ENCODE measurements around the gene COMMD1.

Gene COMMD1

GRCh38 chr2:62163106-62163831 lies 257.8 kb downstream of the COMMD1 start:
- TF ChIP-seq CTCF (conservative IDR thresholded peaks at IDR 0.05), result no peak
- no peak overlapping the region for H3K27ac ChIP-seq

DNA sequence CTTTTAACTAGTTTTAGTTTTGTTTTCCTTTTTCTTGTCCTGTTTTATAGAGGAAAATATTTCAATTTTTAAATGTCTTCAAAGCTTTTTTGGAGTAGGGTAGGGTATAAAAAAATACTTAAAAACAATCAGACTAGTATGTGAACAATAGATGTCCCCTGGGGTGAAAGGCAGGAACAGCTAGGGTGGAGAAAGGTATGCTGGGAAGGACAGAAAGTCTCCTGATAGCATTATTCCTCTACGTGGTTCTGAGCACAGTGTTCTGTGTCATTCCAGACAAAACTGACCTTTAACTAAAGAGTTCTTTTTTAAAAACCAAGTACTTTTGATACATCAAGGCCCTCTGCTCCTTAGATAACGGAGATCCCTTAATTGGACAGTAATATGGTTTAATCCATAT lies 258.4 kb downstream of the COMMD1 start:
- no peak for TF ChIP-seq CTCF (conservative IDR thresholded peaks at IDR 0.05)
- H3K27ac ChIP-seq, result no peak overlapping the region

DNA sequence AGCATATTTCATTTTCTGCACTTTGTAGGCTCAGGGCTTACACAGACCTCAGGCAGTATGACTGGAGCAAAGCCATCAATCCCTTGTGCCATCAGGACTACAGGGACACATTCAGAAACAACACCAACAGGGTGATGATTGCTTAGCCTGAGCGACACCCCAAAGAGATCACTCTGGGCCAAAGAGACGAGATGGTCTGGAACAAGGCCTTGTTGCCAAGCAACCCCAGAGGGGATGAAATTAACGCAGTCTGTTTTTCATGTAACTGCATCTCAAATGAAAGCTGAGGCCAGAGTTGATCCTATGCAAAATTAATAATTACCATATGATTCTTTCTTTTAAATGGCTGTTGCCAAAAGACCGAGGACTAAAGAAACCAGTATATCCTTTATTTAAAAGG lies 270.3 kb downstream of the COMMD1 start:
- no peak overlapping the region for H3K27ac ChIP-seq
- TF ChIP-seq CTCF (conservative IDR thresholded peaks at IDR 0.05), result no peak

GRCh38 chr2:62176801-62177200 lies 271.3 kb downstream of the COMMD1 start:
- TF ChIP-seq CTCF (conservative IDR thresholded peaks at IDR 0.05), result no peak
- no peak overlapping the region for H3K27ac ChIP-seq

- no peak overlapping the region for H3K27ac ChIP-seq
- no peak for TF ChIP-seq CTCF (conservative IDR thresholded peaks at IDR 0.05)
Observed at GRCh38 chr2:62177392-62178049, 272.0 kb downstream of the COMMD1 start.

- no peak for TF ChIP-seq CTCF (conservative IDR thresholded peaks at IDR 0.05)
- no peak overlapping the region for H3K27ac ChIP-seq
Observed at GRCh38 chr2:62178741-62179271, 273.3 kb downstream of the COMMD1 start.

GRCh38 chr2:62180975-62181374 lies 275.5 kb downstream of the COMMD1 start:
- no peak overlapping the region for H3K27ac ChIP-seq

More at GRCh38 chr2:62180975-62181374, 275.5 kb downstream of the COMMD1 start:
- no peak for TF ChIP-seq CTCF (conservative IDR thresholded peaks at IDR 0.05)
